T-helper 1 cell treated with Interleukin-12 subunit alpha and Interleukin-12 subunit beta and Interleukin-4 antibody, amounts not matched to agents 30 μg/mL and 1 μg/mL, for 36 hours (primary cell): ENCODE measurements around the gene EFHD2.

Source experiments
- H3K27ac Mint-ChIP-seq: one replicate; pipeline ENCODE4 v1.8.0; 2021; ENCODE audit warnings: mild to moderate bottlenecking, mixed read lengths
- H3K27me3 Mint-ChIP-seq: one replicate; pipeline ENCODE4 v1.8.0; 2021; ENCODE audit warnings: low read depth, mixed read lengths
- H3K36me3 Mint-ChIP-seq: one replicate; pipeline ENCODE4 v1.8.0; 2021; ENCODE audit warnings: low read depth, mixed read lengths
- H3K4me1 Mint-ChIP-seq: one replicate; pipeline ENCODE4 v1.8.0; 2021; ENCODE audit warnings: low read depth, mixed read lengths
- H3K4me3 Mint-ChIP-seq: one replicate; pipeline ENCODE4 v1.8.0; 2021; ENCODE audit warnings: mild to moderate bottlenecking, moderate library complexity, mixed read lengths
- H3K9me3 Mint-ChIP-seq: one replicate; pipeline ENCODE4 v1.8.0; 2021; ENCODE audit warnings: mixed read lengths

Gene EFHD2

DNA sequence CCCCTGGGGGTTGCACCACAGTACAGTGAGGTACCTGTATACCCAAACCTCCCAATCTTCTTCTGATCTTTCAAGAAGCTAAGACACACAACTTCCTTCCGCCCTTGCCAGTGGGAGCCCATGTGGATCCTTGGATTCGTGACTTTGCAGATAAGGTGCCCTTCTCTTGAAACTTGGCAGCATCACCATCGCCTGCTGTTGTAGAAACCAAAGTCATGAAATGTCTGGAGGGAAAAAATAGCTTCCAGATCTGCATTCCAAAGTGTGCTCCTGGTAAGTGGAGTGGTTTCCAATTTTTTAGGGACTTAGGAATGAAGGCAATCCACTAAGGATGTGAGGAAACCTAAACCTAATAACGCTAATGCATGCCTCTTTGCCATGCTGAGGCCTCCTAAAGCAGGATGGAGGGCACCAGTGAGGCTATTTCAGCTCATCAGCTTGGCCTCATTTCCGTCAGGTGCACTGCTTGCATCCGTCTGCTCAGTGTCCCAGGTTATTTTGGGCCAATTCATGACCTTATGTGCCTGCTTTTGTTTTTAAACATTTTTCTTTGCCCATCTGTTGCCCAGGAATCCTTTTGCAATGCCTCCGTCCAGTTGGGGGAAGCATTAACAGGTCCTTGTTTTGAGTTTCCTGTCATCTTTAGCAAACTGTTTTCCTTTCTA, 8.2 kb upstream of the EFHD2 start:
- no peak overlapping the region for H3K4me3 Mint-ChIP-seq
- peaks cover 15% of the 10 kb centered on the region for H3K27me3 Mint-ChIP-seq
- no peak overlapping the region for H3K27ac Mint-ChIP-seq
- H3K9me3 Mint-ChIP-seq = peaks cover 8% of the 10 kb centered on the region
- peaks cover 1% of the 10 kb centered on the region for H3K36me3 Mint-ChIP-seq
- H3K4me1 Mint-ChIP-seq = peaks cover 5% of the 10 kb centered on the region

DNA sequence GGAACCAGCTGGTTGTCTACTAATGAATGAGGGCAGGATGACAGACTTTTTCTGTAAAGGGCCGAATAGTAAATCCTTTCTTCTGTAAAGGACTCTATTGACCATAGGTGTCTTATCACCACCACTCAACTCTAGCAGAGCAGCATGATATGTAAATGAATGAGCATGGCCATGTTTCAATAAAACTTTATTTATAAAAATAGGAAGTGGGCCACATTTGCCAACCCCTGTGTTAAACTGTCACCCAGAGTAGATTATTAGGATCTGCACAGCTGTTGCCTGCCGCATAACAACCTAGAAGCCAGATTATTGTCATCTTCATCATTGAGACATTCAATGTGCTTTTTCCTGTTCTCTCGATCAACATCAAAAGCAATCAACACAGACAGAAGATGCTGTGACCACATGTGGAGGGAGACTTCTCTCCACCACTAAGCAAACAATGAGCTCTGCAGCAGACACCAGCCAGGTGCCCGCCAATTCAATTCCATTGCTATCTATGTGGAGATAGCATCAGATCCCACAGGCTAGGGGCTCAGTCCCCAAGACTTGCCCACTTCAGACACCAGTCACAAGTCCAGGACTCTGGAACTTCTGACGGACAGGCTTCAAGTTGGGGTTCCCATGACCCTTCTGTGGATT, 6.8 kb upstream of the EFHD2 start:
- H3K27ac Mint-ChIP-seq = no peak overlapping the region
- peaks cover 8% of the 10 kb centered on the region for H3K9me3 Mint-ChIP-seq
- no peak overlapping the region for H3K4me3 Mint-ChIP-seq
- H3K4me1 Mint-ChIP-seq = peaks cover 9% of the 10 kb centered on the region
- peaks cover 1% of the 10 kb centered on the region for H3K36me3 Mint-ChIP-seq
- peaks cover 29% of the 10 kb centered on the region for H3K27me3 Mint-ChIP-seq

GRCh38 chr1:15403962-15404580, 5.6 kb upstream of the EFHD2 start:
- Mint-ChIP-seq H3K27ac (no peak overlapping the region), H3K27me3 (peaks cover 41% of the 10 kb centered on the region), H3K9me3 (peaks cover 3% of the 10 kb centered on the region), H3K4me1 (peaks cover 11% of the 10 kb centered on the region), H3K4me3 (no peak overlapping the region), H3K36me3 (peaks cover 1% of the 10 kb centered on the region)

DNA sequence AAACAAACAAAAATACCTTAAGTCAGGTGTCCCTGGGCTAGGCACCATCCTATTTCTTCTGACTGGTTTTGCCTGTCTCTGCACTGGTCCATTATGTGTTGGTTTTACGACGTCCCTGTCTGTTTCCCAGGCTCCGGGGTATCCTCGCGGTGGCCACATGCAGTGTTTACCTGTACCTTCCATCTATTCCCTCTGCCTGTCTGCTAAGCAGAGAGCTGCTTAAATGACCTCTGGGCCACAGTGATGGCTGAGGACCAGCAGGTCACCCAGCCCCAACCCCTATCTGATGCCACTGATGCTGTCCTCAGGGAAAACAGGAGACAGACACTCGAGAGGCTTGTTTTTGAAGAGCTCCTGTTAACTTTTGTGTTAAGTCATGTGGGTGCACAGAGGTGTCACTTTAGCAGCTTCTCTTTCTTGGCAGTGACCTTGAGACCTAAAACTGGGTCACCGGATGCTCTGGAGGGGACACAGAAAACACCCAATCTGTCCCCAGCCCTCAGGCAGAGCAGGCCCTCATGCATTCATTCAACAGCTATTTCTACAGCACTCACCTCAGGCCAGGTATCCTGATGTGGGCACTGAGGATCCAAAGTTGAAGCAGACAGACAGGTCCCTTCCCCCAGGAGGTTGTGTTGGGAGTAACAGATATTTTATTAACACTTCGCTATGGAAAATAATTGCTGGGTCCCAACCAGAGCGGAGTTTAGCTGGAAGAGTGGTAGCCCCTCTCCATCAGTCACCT, 4.4 kb upstream of the EFHD2 start:
- H3K9me3 Mint-ChIP-seq = no peaks in the 10 kb centered on the region
- peaks cover 14% of the 10 kb centered on the region for H3K4me1 Mint-ChIP-seq
- no peak overlapping the region for H3K27ac Mint-ChIP-seq
- peaks cover 43% of the 10 kb centered on the region for H3K27me3 Mint-ChIP-seq
- H3K4me3 Mint-ChIP-seq = no peak overlapping the region
- H3K36me3 Mint-ChIP-seq = peaks cover 1% of the 10 kb centered on the region

DNA sequence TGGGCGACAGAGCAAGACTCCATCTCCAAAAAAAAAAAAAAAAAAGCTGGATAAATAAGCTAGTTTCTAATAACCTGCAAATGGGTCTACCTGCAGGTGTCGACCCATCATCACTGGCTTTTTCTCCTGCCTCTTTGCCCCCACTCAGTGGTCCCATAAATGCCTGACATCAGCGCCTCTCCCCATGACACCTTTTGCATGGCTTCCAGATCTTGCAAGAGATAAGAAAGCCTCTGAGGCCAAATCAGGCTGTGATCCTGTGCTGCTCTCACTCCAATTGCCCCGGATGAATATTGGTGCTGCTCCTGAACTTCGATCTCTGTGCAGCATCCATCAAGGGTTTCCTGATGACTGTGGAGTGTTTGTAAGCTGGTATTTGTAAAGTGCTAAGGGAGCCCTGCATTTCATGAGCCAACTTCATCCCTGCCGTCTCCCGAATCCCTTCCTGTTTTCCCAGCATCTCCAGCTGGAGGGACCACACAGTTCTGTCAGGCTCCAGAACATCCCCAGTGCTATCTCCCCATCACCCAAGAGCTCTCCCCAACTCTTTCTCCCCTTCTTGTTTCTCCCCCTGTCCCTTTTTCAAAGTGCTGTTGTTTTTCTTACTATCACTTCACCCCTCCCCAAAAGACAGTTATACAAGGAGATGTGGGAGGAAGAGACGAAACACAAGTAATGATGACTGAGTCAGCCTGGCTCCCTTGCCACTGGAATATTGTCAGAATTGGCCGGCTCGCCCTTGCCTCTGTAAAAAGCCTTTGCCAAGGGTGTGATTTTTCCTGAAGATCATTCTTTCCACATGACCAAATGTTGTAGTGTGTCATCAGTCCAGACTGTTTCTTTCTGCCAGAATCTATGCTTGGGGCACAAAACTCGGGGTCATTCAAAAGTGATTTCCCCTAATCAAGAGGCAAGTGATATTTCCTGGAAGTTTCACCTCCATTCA, 2.8 kb upstream of the EFHD2 start:
- H3K36me3 Mint-ChIP-seq = peaks cover 7% of the 10 kb centered on the region
- peaks cover 15% of the 10 kb centered on the region for H3K4me1 Mint-ChIP-seq
- peaks cover 41% of the 10 kb centered on the region for H3K27me3 Mint-ChIP-seq
- no peak overlapping the region for H3K27ac Mint-ChIP-seq
- H3K9me3 Mint-ChIP-seq = no peaks in the 10 kb centered on the region
- no peak overlapping the region for H3K4me3 Mint-ChIP-seq

- Mint-ChIP-seq H3K9me3 (no peaks in the 10 kb centered on the region), H3K4me1 (peaks cover 22% of the 10 kb centered on the region), H3K27ac (no peak overlapping the region), H3K27me3 (peaks cover 41% of the 10 kb centered on the region), H3K36me3 (peaks cover 14% of the 10 kb centered on the region), H3K4me3 (no peak overlapping the region)
Measured at GRCh38 chr1:15407580-15407979, 2.1 kb upstream of the EFHD2 start.

DNA sequence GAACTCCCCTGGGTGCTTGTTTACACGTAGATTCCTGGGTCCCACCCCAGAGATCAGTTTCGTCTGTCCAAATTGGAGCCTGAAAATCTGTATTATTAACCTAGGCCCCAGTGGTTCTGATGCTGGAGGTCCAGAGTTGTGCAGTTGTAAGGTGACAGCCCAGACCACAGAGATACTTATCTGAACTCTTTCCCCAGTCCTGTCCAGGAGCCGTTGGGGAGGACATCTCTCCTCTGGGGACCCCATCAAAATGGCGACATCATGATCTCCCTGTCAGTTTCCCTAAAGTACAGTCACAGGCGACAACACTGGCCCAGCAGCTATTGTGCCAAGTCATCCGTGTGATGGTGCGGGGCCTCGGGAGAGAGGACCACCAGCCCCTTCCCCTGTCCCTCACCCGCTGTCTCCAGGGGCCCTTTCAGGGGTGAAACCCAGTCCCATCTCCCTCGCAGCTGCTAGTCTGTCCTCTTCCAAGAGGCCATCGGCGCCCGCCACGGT, 749 bp upstream of the EFHD2 start:
- H3K27ac Mint-ChIP-seq = peak overlapping the region; percentile 83
- H3K9me3 Mint-ChIP-seq = no peaks in the 10 kb centered on the region
- peaks cover 19% of the 10 kb centered on the region for H3K36me3 Mint-ChIP-seq
- peaks cover 24% of the 10 kb centered on the region for H3K4me1 Mint-ChIP-seq
- H3K4me3 Mint-ChIP-seq = peak overlapping the region; percentile 72
- peaks cover 41% of the 10 kb centered on the region for H3K27me3 Mint-ChIP-seq

- Mint-ChIP-seq H3K36me3 (peaks cover 32% of the 10 kb centered on the region), H3K27ac (peak overlapping the region; percentile 87), H3K27me3 (peaks cover 37% of the 10 kb centered on the region), H3K4me1 (peaks cover 36% of the 10 kb centered on the region), H3K4me3 (peak overlapping the region; percentile 96), H3K9me3 (no peaks in the 10 kb centered on the region)
Measured at GRCh38 chr1:15410223-15410883, 665 bp downstream of the EFHD2 start.

- Mint-ChIP-seq H3K27me3 (peaks cover 32% of the 10 kb centered on the region), H3K27ac (peak overlapping the region; percentile 87), H3K36me3 (peaks cover 37% of the 10 kb centered on the region), H3K9me3 (no peaks in the 10 kb centered on the region), H3K4me1 (peaks cover 41% of the 10 kb centered on the region), H3K4me3 (peak overlapping the region; percentile 96)
Measured at GRCh38 chr1:15410884-15411245, 1.2 kb downstream of the EFHD2 start.

DNA sequence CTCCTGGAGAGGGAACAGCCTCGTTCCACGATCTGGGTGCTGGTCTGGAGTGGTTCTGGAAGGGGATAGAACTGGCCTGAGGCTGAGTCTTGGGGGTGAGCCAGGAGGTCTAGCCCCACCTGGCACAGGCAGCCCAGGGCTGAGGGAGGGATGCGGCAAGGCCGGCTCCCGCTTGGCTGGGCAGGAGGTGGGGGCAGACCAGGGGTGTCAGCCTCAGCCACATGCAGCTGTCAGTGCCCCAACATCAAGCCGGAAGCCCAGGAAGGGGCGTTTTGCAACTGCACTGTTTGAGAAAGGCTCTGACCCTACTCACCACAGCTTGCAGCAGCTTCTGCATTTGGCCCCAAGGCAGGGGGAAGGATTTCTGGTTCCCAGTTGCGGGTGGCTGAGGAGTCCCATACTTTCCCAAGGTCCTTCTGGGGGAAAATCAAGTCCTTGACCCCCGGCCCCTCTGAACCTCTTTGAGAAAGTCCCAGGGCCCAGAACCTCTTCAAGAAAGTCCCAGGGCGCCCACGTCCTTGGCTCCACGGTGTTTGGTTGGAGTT, 2.0 kb downstream of the EFHD2 start:
- Mint-ChIP-seq H3K4me1 (peaks cover 49% of the 10 kb centered on the region), H3K4me3 (peak overlapping the region; percentile 96), H3K36me3 (peaks cover 43% of the 10 kb centered on the region), H3K27ac (peak overlapping the region; percentile 81), H3K27me3 (peaks cover 27% of the 10 kb centered on the region), H3K9me3 (no peaks in the 10 kb centered on the region)

DNA sequence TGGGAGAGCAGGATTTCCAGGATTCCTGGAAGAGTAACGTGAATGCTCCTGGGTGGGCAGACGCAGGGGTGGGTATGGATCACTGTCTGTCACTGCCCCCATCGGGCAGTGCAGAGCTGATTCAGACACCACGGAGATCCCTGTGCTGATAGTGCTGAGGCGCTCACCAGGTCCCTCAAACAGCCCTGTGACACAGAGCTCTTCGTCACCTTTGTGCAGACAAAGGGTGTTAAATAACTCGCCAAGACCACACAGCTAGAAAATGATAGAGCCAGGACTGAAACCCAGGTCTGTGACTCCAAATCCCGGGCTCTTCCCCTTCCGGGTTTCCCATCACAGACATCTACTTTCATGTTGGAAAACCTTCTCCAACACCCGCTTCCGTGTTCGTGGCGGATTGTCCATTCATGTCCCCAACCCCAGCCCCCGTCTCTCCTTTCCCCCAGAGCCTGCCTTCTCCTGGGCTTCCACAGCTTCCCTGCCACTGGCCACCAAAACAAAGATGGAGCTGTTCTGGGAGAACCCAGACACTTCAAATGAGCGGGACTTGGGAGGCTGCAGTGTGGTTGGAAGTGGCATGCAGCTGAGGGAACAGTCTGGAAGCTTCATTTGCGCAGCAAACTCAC, 2.6 kb downstream of the EFHD2 start:
- H3K4me1 Mint-ChIP-seq = peaks cover 51% of the 10 kb centered on the region
- H3K4me3 Mint-ChIP-seq = peak overlapping the region; percentile 96
- H3K9me3 Mint-ChIP-seq = no peaks in the 10 kb centered on the region
- H3K27ac Mint-ChIP-seq = peak overlapping the region; percentile 81
- H3K27me3 Mint-ChIP-seq = peaks cover 21% of the 10 kb centered on the region
- peaks cover 43% of the 10 kb centered on the region for H3K36me3 Mint-ChIP-seq

DNA sequence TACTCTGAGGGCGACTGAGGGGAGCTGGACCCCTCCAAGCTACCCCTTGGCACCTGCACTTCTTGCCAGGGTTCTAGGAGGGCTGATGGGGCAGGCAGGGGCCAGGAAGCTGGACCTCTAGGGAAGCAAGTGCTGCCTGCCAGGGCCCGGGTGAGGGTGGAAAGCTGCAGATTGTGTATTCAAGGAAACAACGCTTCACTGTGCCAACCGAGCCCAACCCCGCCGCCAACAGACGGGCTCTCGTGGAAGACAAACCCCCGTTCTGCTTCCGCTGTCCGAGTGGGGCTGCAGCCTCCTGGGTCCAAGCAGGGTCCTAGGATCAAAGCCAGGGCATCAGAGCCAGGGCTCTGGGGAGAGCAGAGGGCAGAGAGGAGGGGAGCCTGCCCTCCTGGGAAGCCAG, 3.2 kb downstream of the EFHD2 start:
- peaks cover 43% of the 10 kb centered on the region for H3K36me3 Mint-ChIP-seq
- H3K4me3 Mint-ChIP-seq = peak overlapping the region; percentile 96
- no peaks in the 10 kb centered on the region for H3K9me3 Mint-ChIP-seq
- peak overlapping the region; percentile 81 for H3K27ac Mint-ChIP-seq
- H3K4me1 Mint-ChIP-seq = peaks cover 57% of the 10 kb centered on the region
- peaks cover 15% of the 10 kb centered on the region for H3K27me3 Mint-ChIP-seq
